Activated T-cell treated with anti-CD3 and anti-CD28 coated beads, Interleukin-2, amount 50 U/mL, for 72 hours (primary cell): ENCODE data around the gene HADH. TPM values are rescaled to one million over a fixed set of nuclear protein-coding genes. Genes with fewer than 3 reads are reported as not detected.

Experiments used
- ATAC-seq, 2 donors: fragments of 150-1000 bp; cut with Tn5 transposase; replicated peaks in 1 of 2; 2 replicates each; pipeline ENCODE4 v1.10.0; 2021; ENCODE audit warnings: moderate library complexity in 2 of 2, mild to moderate bottlenecking in 1 of 2
- DNase-seq, 2 donors: peaks; one replicate each; pipeline ENCODE4 v3.0.0; 2021 to 2022; ENCODE audit warnings: mixed read lengths in 1 of 2
- H3K27ac Mint-ChIP-seq: one replicate; pipeline ENCODE4 v1.8.0; 2022; ENCODE audit warnings: mild to moderate bottlenecking, moderate library complexity, mixed read lengths
- H3K27me3 Mint-ChIP-seq: one replicate; pipeline ENCODE4 v1.8.0; 2022; ENCODE audit warnings: low read depth, mixed read lengths
- H3K36me3 Mint-ChIP-seq, 2 donors: one replicate each; pipeline ENCODE4 v1.8.0; 2022; ENCODE audit warnings: mixed read lengths in 2 of 2, mild to moderate bottlenecking in 1 of 2; ENCODE audit not compliant: insufficient read depth in 2 of 2
- H3K4me1 Mint-ChIP-seq: one replicate; pipeline ENCODE4 v1.8.0; 2022; ENCODE audit warnings: low read depth, mixed read lengths
- H3K4me3 Mint-ChIP-seq, 2 donors: one replicate each; pipeline ENCODE4 v1.8.0; 2022; ENCODE audit warnings: mild to moderate bottlenecking in 2 of 2, mixed read lengths in 2 of 2, moderate library complexity in 2 of 2
- H3K9me3 Mint-ChIP-seq, 2 donors: one replicate each; pipeline ENCODE4 v1.8.0; 2022; ENCODE audit warnings: mixed read lengths in 2 of 2
- total RNA-seq, 2 donors: library from RNA; stranded (reverse); gene quantifications; one replicate each; pipeline ENCODE4 v1.2.3, GENCODE V29; 2022

The HADH gene
- total RNA-seq, 2 donors from 2014 or later, result 35.7 to 45.7 TPM

DNA sequence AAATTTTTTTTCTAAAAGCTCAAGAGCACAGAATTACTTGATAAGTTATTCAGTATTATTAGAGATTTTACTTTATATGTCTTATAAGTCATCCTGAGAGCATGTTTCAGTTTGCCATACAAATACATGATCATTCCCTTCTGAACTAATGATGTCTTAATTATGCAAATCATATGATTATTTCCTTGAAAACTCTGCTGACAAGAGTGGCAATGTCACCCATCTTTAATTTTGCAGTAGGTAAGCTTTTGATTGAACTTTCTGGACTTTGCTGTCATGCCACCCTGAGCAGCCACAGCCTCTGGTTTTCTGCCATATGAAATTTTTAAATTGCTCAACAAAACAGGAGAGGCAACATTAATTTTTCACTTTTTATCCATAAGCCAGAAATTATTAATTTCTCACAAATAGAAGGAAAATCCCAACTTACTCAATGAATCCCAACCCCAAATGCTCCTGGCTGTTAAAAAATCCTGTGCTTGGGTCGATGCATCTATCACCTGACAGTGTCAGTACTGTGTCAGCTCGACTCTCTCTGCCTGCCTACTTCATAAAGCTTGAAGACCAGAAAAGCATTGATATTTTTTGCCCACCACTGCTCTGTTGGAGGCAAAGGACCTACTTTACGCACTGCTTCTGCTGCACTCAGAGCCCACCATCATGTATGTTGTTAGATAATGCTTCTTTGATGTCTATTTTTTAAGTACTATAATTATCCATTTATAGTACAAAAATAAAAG lies 11.6 kb upstream of the HADH start:
- no peak for DNase-seq
- no peaks in the 10 kb centered on the region for H3K27me3 Mint-ChIP-seq
- no peak overlapping the region for H3K4me3 Mint-ChIP-seq
- H3K27ac Mint-ChIP-seq, result no peak overlapping the region
- peaks cover 6 to 7% of the 10 kb centered on the region in 2 donors for H3K36me3 Mint-ChIP-seq
- H3K4me1 Mint-ChIP-seq, result peaks cover 4% of the 10 kb centered on the region
- ATAC-seq, result no peak
- H3K9me3 Mint-ChIP-seq, result peaks cover 2 to 5% of the 10 kb centered on the region in 2 donors

- ATAC-seq, result no peak
- DNase-seq, result no peak
- peaks cover 2 to 5% of the 10 kb centered on the region in 2 donors for H3K9me3 Mint-ChIP-seq
- peaks cover 6 to 7% of the 10 kb centered on the region in 2 donors for H3K36me3 Mint-ChIP-seq
- H3K27ac Mint-ChIP-seq, result no peak overlapping the region
- no peaks in the 10 kb centered on the region for H3K27me3 Mint-ChIP-seq
- peaks cover 4% of the 10 kb centered on the region for H3K4me1 Mint-ChIP-seq
- no peak overlapping the region for H3K4me3 Mint-ChIP-seq
Measured at GRCh38 chr4:107978716-107979451, 10.8 kb upstream of the HADH start.

DNA sequence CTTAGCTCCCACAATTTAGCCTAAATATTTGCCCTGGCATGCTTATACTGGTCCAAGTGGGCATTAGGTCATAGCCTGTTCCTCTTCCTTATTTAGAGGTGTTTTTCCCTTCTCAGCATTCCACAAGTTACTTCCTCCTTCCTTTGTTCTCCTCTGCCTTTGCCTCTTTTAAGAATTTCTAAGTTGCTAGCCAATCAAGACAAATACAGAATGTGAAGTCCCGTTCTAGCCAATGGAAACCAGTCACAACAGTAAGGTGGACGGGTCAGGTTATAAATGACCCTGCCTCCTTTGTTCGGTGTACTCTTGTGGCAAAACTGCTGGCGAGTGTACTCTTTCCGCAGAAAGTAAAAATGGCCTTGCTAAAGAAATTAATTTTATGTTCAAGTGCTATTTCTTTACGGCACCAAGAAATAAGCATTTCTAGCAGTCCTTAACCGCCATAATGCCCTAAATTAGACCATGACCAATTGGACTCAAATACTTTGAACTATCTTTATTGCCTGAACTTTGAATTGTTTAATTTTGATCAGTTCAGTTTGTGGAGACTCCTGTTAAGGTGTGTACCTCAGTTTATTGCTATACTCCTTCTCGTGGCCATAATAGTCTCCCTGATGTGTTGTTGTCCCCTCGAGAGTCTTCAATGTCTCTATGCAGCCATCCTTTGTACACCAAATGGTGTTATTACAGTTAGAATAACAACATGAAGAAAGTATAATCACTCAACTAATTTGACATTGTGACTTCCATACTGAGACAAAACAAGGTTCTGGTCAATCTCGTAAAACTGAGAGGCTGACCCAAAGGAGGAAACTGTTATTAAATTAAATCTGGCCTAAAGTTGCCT lies 1.6 kb upstream of the HADH start:
- ATAC-seq, result no peak
- no peaks in the 10 kb centered on the region for H3K36me3 Mint-ChIP-seq
- no peak for DNase-seq
- H3K4me3 Mint-ChIP-seq, result peak overlapping the region; percentile 10 to 70
- H3K4me1 Mint-ChIP-seq, result peaks cover 44% of the 10 kb centered on the region
- H3K27ac Mint-ChIP-seq, result no peak overlapping the region
- H3K27me3 Mint-ChIP-seq, result no peaks in the 10 kb centered on the region
- H3K9me3 Mint-ChIP-seq, result no peaks in the 10 kb centered on the region

- Mint-ChIP-seq H3K4me1 (peaks cover 49% of the 10 kb centered on the region), H3K27me3 (no peaks in the 10 kb centered on the region), H3K36me3 (no peaks in the 10 kb centered on the region), H3K4me3 (peak overlapping the region; percentile 10 to 70), H3K9me3 (no peaks in the 10 kb centered on the region), H3K27ac (no peak overlapping the region)
- ATAC-seq (no peak), DNase-seq (no peak)
Measured at GRCh38 chr4:107988763-107989035, 990 bp upstream of the HADH start.

- Mint-ChIP-seq H3K36me3 (no peaks in the 10 kb centered on the region), H3K4me1 (peaks cover 54% of the 10 kb centered on the region), H3K9me3 (no peaks in the 10 kb centered on the region), H3K27me3 (no peaks in the 10 kb centered on the region), H3K27ac (peak overlapping the region; percentile 86), H3K4me3 (peak overlapping the region; percentile 87 to 97)
- DNase-seq (no peak), ATAC-seq (no peak)
Measured at GRCh38 chr4:107989162-107989536, 540 bp upstream of the HADH start.

GRCh38 chr4:107991945-107992630 lies 2.4 kb downstream of the HADH start:
- H3K27me3 Mint-ChIP-seq, result no peaks in the 10 kb centered on the region
- peak overlapping the region; percentile 87 to 97 for H3K4me3 Mint-ChIP-seq
- ATAC-seq (no peak), DNase-seq (no peak)
- H3K9me3 Mint-ChIP-seq, result no peaks in the 10 kb centered on the region
- H3K36me3 Mint-ChIP-seq, result peaks cover 0 to 5% of the 10 kb centered on the region in 2 donors
- H3K4me1 Mint-ChIP-seq, result peaks cover 80% of the 10 kb centered on the region
- H3K27ac Mint-ChIP-seq, result no peak overlapping the region

DNA sequence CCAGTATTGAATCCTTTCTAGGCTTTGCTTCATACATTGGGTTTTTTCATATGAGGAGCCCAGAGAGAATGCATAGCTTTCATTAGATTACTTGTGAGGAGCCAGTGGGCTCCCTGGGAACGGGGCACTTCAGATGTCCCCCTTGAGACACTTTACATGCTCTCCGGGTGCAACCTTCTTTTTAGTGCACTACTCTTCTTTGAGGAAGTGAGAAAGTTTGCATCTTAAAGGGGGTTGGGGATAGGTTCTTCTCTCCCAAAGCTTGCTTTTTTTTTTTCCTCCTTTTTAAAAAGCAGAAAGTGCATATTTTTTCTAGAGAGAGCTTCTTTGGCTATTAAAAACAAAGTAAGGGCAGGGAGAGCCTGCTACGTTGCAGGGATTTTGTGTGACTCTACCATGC lies 4.3 kb downstream of the HADH start:
- H3K9me3 Mint-ChIP-seq, result no peaks in the 10 kb centered on the region
- peaks cover 88% of the 10 kb centered on the region for H3K4me1 Mint-ChIP-seq
- ATAC-seq (no peak), DNase-seq (no peak)
- no peaks in the 10 kb centered on the region for H3K27me3 Mint-ChIP-seq
- peak overlapping the region; percentile 16 to 45 for H3K4me3 Mint-ChIP-seq
- no peak overlapping the region for H3K27ac Mint-ChIP-seq
- H3K36me3 Mint-ChIP-seq, result peaks cover 0 to 7% of the 10 kb centered on the region in 2 donors

- no peak overlapping the region for H3K4me3 Mint-ChIP-seq
Measured at GRCh38 chr4:107994894-107995293, 5.2 kb downstream of the HADH start.

GRCh38 chr4:107996949-107997788 lies 7.5 kb downstream of the HADH start:
- DNase-seq, result no peak
- no peak for ATAC-seq
- Mint-ChIP-seq H3K27ac (no peak overlapping the region), H3K4me1 (peaks cover 76% of the 10 kb centered on the region), H3K4me3 (no peak overlapping the region), H3K9me3 (peaks cover 3 to 4% of the 10 kb centered on the region in 2 donors), H3K36me3 (peaks cover 5 to 24% of the 10 kb centered on the region in 2 donors), H3K27me3 (no peaks in the 10 kb centered on the region)

More at GRCh38 chr4:107994894-107995293, 5.2 kb downstream of the HADH start:
- DNase-seq (no peak), ATAC-seq (no peak)
- Mint-ChIP-seq H3K9me3 (no peaks in the 10 kb centered on the region), H3K4me1 (peaks cover 92% of the 10 kb centered on the region), H3K27me3 (no peaks in the 10 kb centered on the region), H3K36me3 (peaks cover 2 to 14% of the 10 kb centered on the region in 2 donors), H3K27ac (no peak overlapping the region)

DNA sequence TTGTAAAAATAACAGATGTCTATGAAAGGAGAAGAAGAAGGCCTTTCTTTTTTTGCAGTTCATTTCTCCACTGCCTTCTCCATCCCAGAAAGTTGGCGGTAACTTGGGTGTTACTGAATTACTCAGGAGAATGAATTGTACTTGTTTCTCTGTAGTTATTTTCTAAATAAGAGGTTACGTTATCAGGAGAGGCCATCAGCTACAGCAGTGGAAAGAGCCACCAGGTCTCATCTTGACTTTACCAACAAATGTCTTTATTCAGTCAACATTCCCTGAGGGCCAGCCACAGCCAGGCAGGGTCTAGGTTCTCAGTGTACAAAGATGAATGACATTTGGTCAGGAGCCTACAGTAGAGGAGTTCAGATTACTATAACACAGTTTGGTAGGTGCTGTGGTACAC lies 8.1 kb downstream of the HADH start:
- DNase-seq (no peak), ATAC-seq (no peak)
- Mint-ChIP-seq H3K27ac (no peak overlapping the region), H3K9me3 (peaks cover 3 to 4% of the 10 kb centered on the region in 2 donors), H3K27me3 (no peaks in the 10 kb centered on the region), H3K4me3 (no peak overlapping the region), H3K4me1 (peaks cover 74% of the 10 kb centered on the region), H3K36me3 (peaks cover 5 to 25% of the 10 kb centered on the region in 2 donors)

DNA sequence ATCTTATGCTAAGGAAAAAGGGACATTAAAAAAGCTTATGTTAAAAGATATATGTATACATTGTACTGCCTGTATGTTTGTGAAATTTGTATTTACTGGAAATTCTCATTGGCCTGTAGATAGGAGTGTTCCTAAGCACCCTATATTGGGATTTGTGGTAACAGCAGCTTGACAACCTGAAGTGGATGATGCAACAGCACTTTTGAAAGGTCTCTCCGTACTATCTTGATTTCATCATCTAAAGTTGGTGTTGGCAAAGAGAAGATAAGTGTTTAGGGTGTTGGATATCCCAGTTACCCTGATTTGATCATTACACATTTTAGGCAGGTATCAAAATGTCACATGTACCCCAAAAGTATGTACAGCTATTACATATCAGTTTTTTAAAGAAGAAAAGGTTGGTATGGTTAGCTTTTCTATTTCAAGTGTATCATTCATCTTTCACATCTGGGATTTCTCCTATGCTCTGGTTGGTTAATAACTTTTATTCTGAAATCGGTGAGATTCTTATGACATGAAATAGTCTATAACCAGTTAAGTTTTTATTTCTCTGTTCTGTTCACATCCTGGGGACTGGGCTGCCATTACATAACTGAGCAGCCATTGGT lies 10.3 kb downstream of the HADH start:
- peaks cover 3 to 4% of the 10 kb centered on the region in 2 donors for H3K9me3 Mint-ChIP-seq
- H3K36me3 Mint-ChIP-seq, result peaks cover 5 to 24% of the 10 kb centered on the region in 2 donors
- no peak for DNase-seq

More for the DNA sequence above, 10.3 kb downstream of the HADH start:
- no peak overlapping the region for H3K4me3 Mint-ChIP-seq
- no peaks in the 10 kb centered on the region for H3K27me3 Mint-ChIP-seq
- no peak overlapping the region for H3K27ac Mint-ChIP-seq
- peaks cover 66% of the 10 kb centered on the region for H3K4me1 Mint-ChIP-seq
- no peak for ATAC-seq
